Upper lobe of left lung (tissue), 6 donors: ENCODE data around the gene CAPSL. TPM values are rescaled to one million over a fixed set of nuclear protein-coding genes. Genes with fewer than 3 reads are reported as not detected.
"Not testable (repeated sequence)": the region's sequence is repeated elsewhere in the genome, so short reads cannot be mapped to it uniquely, and the experiment has no call there.

Source experiments
- ATAC-seq, 2 donors: fragments of 200-7000 bp; cut with Tn5 transposase; one replicate each; pipeline ENCODE4 v1.9.1; 2022; ENCODE audit warnings: mild to moderate bottlenecking in 2 of 2, moderate library complexity in 2 of 2; ENCODE audit not compliant: low FRiP score in 2 of 2
- DNase-seq, 2 donors: peaks; one replicate each; pipeline ENCODE4 v3.0.0-alpha.2; 2019 to 2020
- H3K27ac ChIP-seq, 4 donors: fragments of 200-600 bp; sonication (generic); one replicate each; pipeline ENCODE4 v1.5.1; 2016 to 2019
- H3K27me3 ChIP-seq, 4 donors: fragments of 200-600 bp; sonication (generic); one replicate each; pipeline ENCODE4 v1.5.1; 2017 to 2019
- H3K36me3 ChIP-seq, 4 donors: fragments of 200-600 bp; sonication (generic); one replicate each; pipeline ENCODE4 v1.5.1; 2016 to 2019
- H3K4me1 ChIP-seq, 4 donors: fragments of 200-600 bp; sonication (generic); one replicate each; pipeline ENCODE4 v1.5.1; 2018 to 2019
- H3K4me3 ChIP-seq, 4 donors: fragments of 200-600 bp; sonication (generic); one replicate each; pipeline ENCODE4 v1.5.1; 2017 to 2019; ENCODE audit warnings: mild to moderate bottlenecking in 2 of 4, moderate library complexity in 1 of 4
- H3K9me3 ChIP-seq, 4 donors: fragments of 200-600 bp; sonication (generic); one replicate each; pipeline ENCODE4 v1.5.1; 2018 to 2019
- EP300 ChIP-seq, 4 donors: sonication (generic); formaldehyde crosslinking; IDR thresholded peaks; one replicate each; pipeline ENCODE4 v1.5.1; 2017; ENCODE audit warnings: antibody characterized with exemption in 4 of 4, control low read depth in 2 of 4
- POLR2A ChIP-seq, 4 donors: fragments of 450-650 bp; IDR thresholded peaks; one replicate each; pipeline ENCODE4 v1.5.1; 2016 to 2017; ENCODE audit warnings: antibody characterized with exemption in 4 of 4, mild to moderate bottlenecking in 2 of 4
- POLR2AphosphoS5 ChIP-seq, 2 donors: sonication (generic); formaldehyde crosslinking; IDR thresholded peaks; one replicate each; pipeline ENCODE4 v1.5.1; 2017; ENCODE audit warnings: antibody characterized with exemption in 2 of 2
- WGBS, 2 donors: methylation state at CpG; one replicate each; pipeline ENCODE4 v1.1.5; 2017 to 2018; 5-methylcytosine and 5-hydroxymethylcytosine counted together
- total RNA-seq, 6 donors: library from RNA; depleted of rRNA in 4 of 6; stranded (reverse); fragments of >200 nt in 4 of 6; gene quantifications; one replicate each; pipeline versions ENCODE4 v1.1.0 to v1.2.1, GENCODE V29; 2016 to 2021
- TF ChIP-seq, protein P1 (sequence below), 6 experiments: fragments of 450-650 bp in 4 of 6; fragments of 200-600 bp in 2 of 6; sonication (generic) in 2 of 6; IDR thresholded peaks; one replicate each; pipeline ENCODE4 v1.5.1; 2016 to 2019; ENCODE audit warnings: antibody characterized with exemption in 6 of 6
- donor health status: DM: no; HTN: no; CAD: no; lungs with moderate emphysema.
- donor health status: DM: no; HTN: yes; CAD: no; lungs with severe emphysema.

The CAPSL gene
- total RNA-seq, 6 donors from 2014 or later = 5.0 to 35.9 (median 7.5) TPM; not detected in 2

DNA sequence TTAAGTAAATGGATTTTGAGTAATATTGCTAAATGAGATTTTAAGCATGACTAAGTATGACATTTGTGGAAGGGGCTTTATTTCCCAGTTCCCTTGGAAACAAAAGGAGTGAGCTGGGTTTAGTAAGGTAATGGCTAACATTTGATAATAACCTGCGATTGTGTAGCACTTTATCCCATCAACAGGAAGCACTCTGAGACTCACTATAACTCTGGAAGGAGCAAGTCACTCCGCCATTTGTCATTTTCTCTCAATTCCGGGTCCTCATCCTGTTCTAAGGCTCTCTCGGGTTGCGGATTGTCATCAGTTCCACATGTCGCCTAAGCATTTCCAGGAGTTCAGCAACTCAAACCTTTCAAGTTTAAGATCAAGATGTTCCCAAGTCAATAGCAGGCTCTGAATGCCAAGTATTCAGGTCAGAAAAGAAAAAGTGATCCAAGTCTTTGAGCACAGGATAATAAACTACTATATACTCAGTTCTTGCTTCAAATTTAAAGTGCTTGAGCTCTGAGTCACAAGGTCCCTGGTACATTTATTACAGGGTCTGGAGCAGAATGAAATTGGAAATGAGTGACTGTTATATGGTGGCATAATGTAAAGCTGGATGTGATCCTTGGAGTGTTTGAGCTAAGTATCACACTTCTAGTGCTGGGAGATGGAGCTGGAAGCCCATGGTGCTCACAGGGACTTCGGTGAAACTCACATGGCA lies 39.3 kb downstream of the CAPSL start:
- H3K36me3 ChIP-seq = no peaks in the 10 kb centered on the region
- H3K27me3 ChIP-seq = no peaks in the 10 kb centered on the region
- DNase-seq (no peak), ATAC-seq (no peak)
- no peaks in the 10 kb centered on the region for H3K9me3 ChIP-seq
- H3K4me3 ChIP-seq = no peak overlapping the region
- TF ChIP-seq POLR2A (IDR thresholded peaks at IDR 0.05) (no peak), POLR2AphosphoS5 (IDR thresholded peaks at IDR 0.05) (no peak), EP300 (IDR thresholded peaks at IDR 0.05) (no peak)
- TF ChIP-seq, protein P1, sequence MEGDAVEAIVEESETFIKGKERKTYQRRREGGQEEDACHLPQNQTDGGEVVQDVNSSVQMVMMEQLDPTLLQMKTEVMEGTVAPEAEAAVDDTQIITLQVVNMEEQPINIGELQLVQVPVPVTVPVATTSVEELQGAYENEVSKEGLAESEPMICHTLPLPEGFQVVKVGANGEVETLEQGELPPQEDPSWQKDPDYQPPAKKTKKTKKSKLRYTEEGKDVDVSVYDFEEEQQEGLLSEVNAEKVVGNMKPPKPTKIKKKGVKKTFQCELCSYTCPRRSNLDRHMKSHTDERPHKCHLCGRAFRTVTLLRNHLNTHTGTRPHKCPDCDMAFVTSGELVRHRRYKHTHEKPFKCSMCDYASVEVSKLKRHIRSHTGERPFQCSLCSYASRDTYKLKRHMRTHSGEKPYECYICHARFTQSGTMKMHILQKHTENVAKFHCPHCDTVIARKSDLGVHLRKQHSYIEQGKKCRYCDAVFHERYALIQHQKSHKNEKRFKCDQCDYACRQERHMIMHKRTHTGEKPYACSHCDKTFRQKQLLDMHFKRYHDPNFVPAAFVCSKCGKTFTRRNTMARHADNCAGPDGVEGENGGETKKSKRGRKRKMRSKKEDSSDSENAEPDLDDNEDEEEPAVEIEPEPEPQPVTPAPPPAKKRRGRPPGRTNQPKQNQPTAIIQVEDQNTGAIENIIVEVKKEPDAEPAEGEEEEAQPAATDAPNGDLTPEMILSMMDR (IDR thresholded peaks at IDR 0.05) = no peak
- WGBS, 2 donors = 82 to 83% methylated on average over 7 of the region's 7 CpGs
- no peak overlapping the region for H3K27ac ChIP-seq
- H3K4me1 ChIP-seq = no peaks in the 10 kb centered on the region

DNA sequence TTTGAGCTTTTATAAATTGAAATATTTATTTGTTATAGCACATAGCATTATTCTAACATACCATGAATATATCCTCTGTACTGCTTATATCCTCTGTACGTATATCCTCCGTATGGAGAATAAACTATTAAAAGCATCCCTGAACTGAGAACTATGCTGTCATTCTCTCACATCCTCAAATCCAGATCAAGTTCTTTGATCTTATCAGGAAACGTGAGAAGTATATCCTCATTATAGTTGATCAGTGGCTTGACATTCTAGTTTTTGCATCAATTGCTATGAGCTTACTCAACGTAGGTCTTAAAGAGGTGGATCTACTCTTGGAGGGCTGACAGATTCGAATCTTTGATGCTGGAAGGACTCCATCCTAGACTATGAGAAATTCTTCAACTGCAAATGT lies 44.3 kb downstream of the CAPSL start:
- Histone ChIP-seq H3K4me3 (no peak overlapping the region), H3K36me3 (no peaks in the 10 kb centered on the region), H3K9me3 (no peaks in the 10 kb centered on the region), H3K27me3 (no peaks in the 10 kb centered on the region), H3K27ac (no peak overlapping the region), H3K4me1 (no peaks in the 10 kb centered on the region)
- DNase-seq (no peak), ATAC-seq (no peak)
- TF ChIP-seq, protein P1 (IDR thresholded peaks at IDR 0.05) = no peak
- TF ChIP-seq POLR2AphosphoS5 (IDR thresholded peaks at IDR 0.05) (no peak), EP300 (IDR thresholded peaks at IDR 0.05) (no peak), POLR2A (IDR thresholded peaks at IDR 0.05) (no peak)
- WGBS, 2 donors = 85 to 87% methylated on average over 5 of the region's 5 CpGs

DNA sequence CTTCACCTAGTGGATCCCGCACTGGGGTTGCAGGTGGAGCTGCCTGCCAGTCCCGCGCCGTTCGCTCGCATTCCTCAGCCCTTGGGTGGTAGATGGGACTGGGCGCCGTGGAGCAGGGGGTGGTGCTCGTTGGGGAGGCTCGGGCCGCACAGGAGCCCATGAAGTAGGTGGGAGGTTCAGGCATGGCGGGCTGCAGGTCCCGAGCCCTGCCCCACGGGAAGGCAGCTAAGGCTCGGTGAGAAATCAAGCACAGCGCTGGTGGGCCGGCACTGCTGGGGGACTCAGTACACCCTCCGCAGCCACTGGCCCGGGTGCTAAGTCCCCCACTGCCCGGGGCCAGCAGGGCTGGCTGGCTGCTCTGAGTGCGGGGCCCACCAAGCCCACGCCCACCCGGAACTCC lies 45.6 kb downstream of the CAPSL start:
- not testable (repeated sequence) for ATAC-seq, H3K27me3 ChIP-seq, H3K36me3 ChIP-seq, H3K4me3 ChIP-seq, H3K4me1 ChIP-seq, H3K27ac ChIP-seq, H3K9me3 ChIP-seq
- peak in 1 of 2 donors; percentile 69 for DNase-seq
- WGBS, 2 donors = 96 to 100% methylated on average over 5 to 22 of the region's 23 CpGs

DNA sequence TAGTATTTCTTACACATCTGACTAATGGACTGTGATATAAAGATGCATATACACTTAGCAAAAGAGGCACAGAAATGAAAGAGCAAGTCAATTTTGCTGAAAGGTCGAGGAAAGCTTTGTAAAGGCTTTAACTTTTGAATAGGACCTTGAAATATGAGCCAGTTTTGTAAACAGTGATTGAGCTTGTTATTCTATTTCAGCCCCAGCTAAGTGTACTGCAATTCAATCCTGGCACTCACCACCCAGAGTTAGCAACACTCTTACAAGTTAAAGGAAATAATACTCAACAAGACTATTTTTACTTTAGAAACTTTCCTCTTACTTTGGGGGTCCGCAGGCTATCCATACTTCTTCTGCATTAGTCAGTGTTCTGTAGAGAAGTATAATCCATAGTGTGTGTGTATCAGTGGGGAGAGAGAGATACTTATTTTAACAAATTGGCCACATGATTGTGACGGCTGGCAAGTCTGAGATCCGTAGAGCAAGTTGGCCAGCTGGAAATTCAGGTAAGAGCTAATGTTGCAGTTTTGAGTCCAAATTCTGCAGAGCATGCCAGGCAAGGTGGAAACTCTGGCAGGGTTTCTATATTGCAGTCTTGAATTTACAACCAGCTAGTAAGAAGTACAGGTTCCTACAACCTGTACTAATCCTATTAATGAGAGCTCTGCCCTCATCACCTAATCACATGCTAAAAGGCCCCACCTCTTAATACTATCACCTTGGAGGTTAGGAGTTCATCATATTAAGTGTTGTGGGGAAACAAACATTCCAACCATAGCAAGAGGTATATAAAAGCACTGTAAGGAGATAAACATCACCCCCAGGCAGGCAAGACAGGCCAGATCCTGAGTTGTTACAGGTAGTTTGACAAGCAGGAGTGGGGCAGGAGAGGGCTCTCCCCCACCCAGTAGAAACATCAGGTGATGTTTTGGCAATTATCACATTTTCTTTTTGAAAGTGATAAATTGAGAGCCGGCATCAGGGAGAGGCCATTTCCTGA lies 48.1 kb downstream of the CAPSL start:
- no peaks in the 10 kb centered on the region for H3K36me3 ChIP-seq
- no peaks in the 10 kb centered on the region for H3K27me3 ChIP-seq
- DNase-seq = no peak
- H3K27ac ChIP-seq = no peak overlapping the region
- ATAC-seq = no peak
- WGBS, 2 donors = 63 to 69% methylated on average over 5 of the region's 5 CpGs
- H3K4me3 ChIP-seq = no peak overlapping the region
- H3K9me3 ChIP-seq = no peaks in the 10 kb centered on the region
- TF ChIP-seq POLR2A (IDR thresholded peaks at IDR 0.05) (no peak), POLR2AphosphoS5 (IDR thresholded peaks at IDR 0.05) (no peak), EP300 (IDR thresholded peaks at IDR 0.05) (no peak)
- no peaks in the 10 kb centered on the region for H3K4me1 ChIP-seq

DNA sequence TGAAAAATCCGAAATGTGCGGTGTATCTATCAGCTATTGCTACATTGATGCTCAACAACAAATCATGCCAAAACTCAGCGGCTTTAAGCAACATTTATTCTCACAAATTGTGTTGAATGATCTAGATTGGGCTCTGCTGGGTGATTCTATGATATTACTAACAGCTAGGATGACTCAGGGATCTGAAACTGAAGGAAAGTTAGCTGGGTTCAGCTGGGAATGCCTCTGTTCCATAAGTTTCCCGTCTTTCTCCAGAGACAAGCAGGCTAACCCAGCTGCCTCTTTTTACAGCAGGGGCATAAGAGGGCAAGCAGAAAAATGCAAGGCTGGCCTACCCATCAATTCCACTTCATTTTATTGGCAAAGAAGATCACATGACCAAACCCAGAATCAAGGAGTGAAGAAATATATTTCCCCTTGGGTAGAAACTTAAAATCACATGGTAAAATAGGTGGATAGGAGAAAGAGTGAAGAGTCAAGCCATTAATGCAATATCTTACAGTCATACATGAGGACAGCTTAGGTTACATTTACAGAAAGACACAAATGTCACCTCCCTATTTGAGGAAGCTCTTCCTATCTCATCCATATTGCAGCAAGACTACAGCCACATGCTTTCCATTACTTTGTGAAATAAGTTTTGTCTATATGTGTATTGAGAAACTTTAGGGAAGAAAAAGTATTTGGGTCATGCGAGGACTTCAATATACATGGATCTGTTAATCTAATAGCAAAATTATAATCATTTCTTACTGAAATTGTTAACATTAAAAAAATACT lies 50.9 kb downstream of the CAPSL start:
- no peak for ATAC-seq
- 56 to 67% methylated on average over 5 of the region's 5 CpGs for whole genome bisulfite sequencing, 2 donors
- no peaks in the 10 kb centered on the region for H3K36me3 ChIP-seq

More for the DNA sequence above, 50.9 kb downstream of the CAPSL start:
- H3K4me3 ChIP-seq = no peak overlapping the region
- no peak for DNase-seq
- TF ChIP-seq EP300 (IDR thresholded peaks at IDR 0.05) (no peak), POLR2AphosphoS5 (IDR thresholded peaks at IDR 0.05) (no peak), POLR2A (IDR thresholded peaks at IDR 0.05) (no peak)
- TF ChIP-seq, protein P1 (IDR thresholded peaks at IDR 0.05) = no peak
- H3K9me3 ChIP-seq = no peaks in the 10 kb centered on the region
- H3K27ac ChIP-seq = no peak overlapping the region
- H3K4me1 ChIP-seq = peaks cover 0 to 5% (median 2%) of the 10 kb centered on the region in 4 donors
- no peaks in the 10 kb centered on the region for H3K27me3 ChIP-seq
